Neural cell (in vitro differentiated cells): ENCODE results near the gene EML6. TPM values are rescaled to one million over a fixed set of nuclear protein-coding genes. Genes with fewer than 3 reads are reported as not detected.

Experiments used
- H2AFZ ChIP-seq: fragments of 200-600, 300-800 bp; sonication (generic), shearing (Covaris generic); 2 replicates; pipeline ENCODE4 v1.6.0; 2014; ENCODE audit warnings: low read depth, mild to moderate bottlenecking, antibody characterized with exemption, low read length, moderate library complexity
- H3F3A ChIP-seq: fragments of 200-600 bp; shearing (Covaris generic); 2 replicates; pipeline ENCODE4 v1.6.1; 2016; ENCODE audit warnings: mild to moderate bottlenecking, moderate library complexity, mixed read lengths, antibody characterized with exemption, low read length; ENCODE audit not compliant: insufficient read depth, poor library complexity, severe bottlenecking
- H3K27ac ChIP-seq: fragments of 200-600, 300-800 bp; sonication (generic), shearing (Covaris generic); 2 replicates; pipeline ENCODE4 v1.5.1; 2014; ENCODE audit warnings: mild to moderate bottlenecking, low read length, moderate library complexity
- H3K27me3 ChIP-seq: fragments of 300-800, 200-600 bp; sonication (generic), shearing (Covaris generic); 2 replicates; pipeline ENCODE4 v1.6.0; 2014; ENCODE audit warnings: mild to moderate bottlenecking, low read depth, low read length, moderate library complexity; ENCODE audit not compliant: insufficient read depth
- H3K36me3 ChIP-seq: fragments of 300-800, 200-600 bp; sonication (generic), shearing (Covaris generic); 2 replicates; pipeline ENCODE4 v1.5.1; 2014; ENCODE audit warnings: mild to moderate bottlenecking, antibody characterized with exemption, low read length, moderate library complexity; ENCODE audit not compliant: insufficient read depth
- H3K4me2 ChIP-seq: fragments of 300-800, 200-600 bp; sonication (generic), shearing (Covaris generic); 2 replicates; pipeline ENCODE4 v1.6.0; 2014; ENCODE audit warnings: mild to moderate bottlenecking, low read length
- H3K4me3 ChIP-seq: fragments of 300-800, 200-600 bp; sonication (generic), shearing (Covaris generic); 2 replicates; pipeline ENCODE4 v1.5.1; 2014; ENCODE audit warnings: mild to moderate bottlenecking, low read length, moderate library complexity
- H3K79me2 ChIP-seq: fragments of 200-600 bp; shearing (Covaris generic); replicated peaks from 2 replicates; pipeline ENCODE4 v1.6.0; 2014; ENCODE audit warnings: mild to moderate bottlenecking, low read length, moderate library complexity; ENCODE audit not compliant: insufficient read depth
- H3K9ac ChIP-seq: fragments of 300-800, 200-600 bp; sonication (generic), shearing (Covaris generic); 2 replicates; pipeline ENCODE4 v1.6.1; 2016; ENCODE audit warnings: mild to moderate bottlenecking, low read length, mixed read lengths
- H3K9me2 ChIP-seq: fragments of 200-600 bp; shearing (Covaris generic); 2 replicates; pipeline ENCODE4 v1.6.1; 2016; ENCODE audit warnings: mild to moderate bottlenecking, low read length, mixed read lengths; ENCODE audit not compliant: insufficient read depth
- H3K9me3 ChIP-seq: fragments of 200-600, 300-800 bp; sonication (generic), shearing (Covaris generic); 2 replicates; pipeline ENCODE4 v1.6.1; 2016; ENCODE audit warnings: mild to moderate bottlenecking, mixed run types, low read length, moderate library complexity, mixed read lengths
- H4K20me1 ChIP-seq: fragments of 200-600 bp; shearing (Covaris generic); 2 replicates; pipeline ENCODE4 v1.6.1; 2016; ENCODE audit warnings: mild to moderate bottlenecking, mixed run types; ENCODE audit not compliant: insufficient read depth
- EP300 ChIP-seq: fragments of 450-650 bp; conservative IDR thresholded peaks from 2 replicates; pipeline ENCODE4 v1.6.1; 2014; ENCODE audit warnings: antibody characterized with exemption, mild to moderate bottlenecking, moderate library complexity; ENCODE audit not compliant: poor library complexity, severe bottlenecking
- EZH2 ChIP-seq: fragments of 200-600, 300-800 bp; shearing (Covaris generic), sonication (generic); IDR thresholded peaks from 2 replicates; pipeline ENCODE4 v1.6.1; 2014; ENCODE audit warnings: antibody characterized with exemption, low read length, borderline replicate concordance, mild to moderate bottlenecking; ENCODE audit not compliant: insufficient read depth, poor library complexity, severe bottlenecking
- MXI1 ChIP-seq: fragments of 450-650 bp; conservative IDR thresholded peaks from 2 replicates; pipeline ENCODE4 v1.6.1; 2014; ENCODE audit warnings: antibody characterized with exemption, mild to moderate bottlenecking; ENCODE audit not compliant: poor library complexity, severe bottlenecking
- POLR2AphosphoS5 ChIP-seq: IDR thresholded peaks from 2 replicates; pipeline ENCODE4 v1.6.1; 2012
- RAD21 ChIP-seq: fragments of 450-650 bp; conservative IDR thresholded peaks from 2 replicates; pipeline ENCODE4 v1.6.1; 2014; ENCODE audit warnings: antibody characterized with exemption, mild to moderate bottlenecking, moderate library complexity
- SMC3 ChIP-seq: fragments of 450-650 bp; conservative IDR thresholded peaks from 2 replicates; pipeline ENCODE4 v1.6.1; 2014; ENCODE audit warnings: antibody characterized with exemption, mild to moderate bottlenecking, moderate library complexity; ENCODE audit not compliant: poor library complexity
- TAF1 ChIP-seq: IDR thresholded peaks from 2 replicates; pipeline ENCODE4 v1.6.1; 2012; ENCODE audit warnings: low read depth
- polyA plus RNA-seq: library from polyadenylated mRNA; depleted of rRNA; stranded (reverse); fragments of >200 nt; gene quantifications from 2 replicates; pipeline ENCODE4 v1.2.3, GENCODE V29; 2014
- TF ChIP-seq, protein P1 (sequence below): fragments of 450-650 bp; IDR thresholded peaks from 2 replicates; pipeline ENCODE4 v1.5.1; 2014; ENCODE audit warnings: antibody characterized with exemption, mild to moderate bottlenecking, moderate library complexity; ENCODE audit not compliant: poor library complexity, severe bottlenecking
- TF ChIP-seq, protein P2 (sequence below): IDR thresholded peaks from 2 replicates; pipeline ENCODE4 v1.6.1; 2012; ENCODE audit warnings: borderline replicate concordance

EML6 gene
- polyA plus RNA-seq, 1 donor from 2014 or later, result 13.4 TPM

DNA sequence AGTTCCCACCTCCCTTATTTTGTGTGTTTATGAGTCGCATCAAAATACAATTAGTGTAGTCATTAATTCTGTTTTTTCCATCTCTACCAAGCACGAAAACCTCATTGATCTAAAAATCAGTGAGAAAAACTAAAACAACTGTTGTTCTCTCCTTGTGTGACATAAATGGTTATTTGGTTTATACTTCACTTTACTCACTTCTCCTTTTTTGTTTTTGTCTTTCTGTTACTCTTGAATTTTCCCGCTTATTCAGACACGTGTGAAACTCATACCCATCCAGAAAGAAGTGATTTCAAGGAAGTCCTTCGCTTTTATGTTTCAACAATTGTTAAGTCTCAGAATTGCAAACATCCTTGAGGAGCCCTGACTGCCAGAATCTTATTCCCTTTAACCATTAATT, 121.6 kb downstream of the EML6 start:
- H3K27ac ChIP-seq, result no peak overlapping the region
- H4K20me1 ChIP-seq, result no peaks in the 10 kb centered on the region
- H3K9me3 ChIP-seq, result no peaks in the 10 kb centered on the region
- no peaks in the 10 kb centered on the region for H3K36me3 ChIP-seq
- H3K9ac ChIP-seq, result no peak overlapping the region
- no peaks in the 10 kb centered on the region for H3K79me2 ChIP-seq
- no peaks in the 10 kb centered on the region for H3K27me3 ChIP-seq
- no peak overlapping the region for H2AFZ ChIP-seq
- H3F3A ChIP-seq, result no peaks in the 10 kb centered on the region
- H3K4me2 ChIP-seq, result no peak overlapping the region
- H3K9me2 ChIP-seq, result no peaks in the 10 kb centered on the region
- H3K4me3 ChIP-seq, result no peak overlapping the region
- TF ChIP-seq, protein P1, sequence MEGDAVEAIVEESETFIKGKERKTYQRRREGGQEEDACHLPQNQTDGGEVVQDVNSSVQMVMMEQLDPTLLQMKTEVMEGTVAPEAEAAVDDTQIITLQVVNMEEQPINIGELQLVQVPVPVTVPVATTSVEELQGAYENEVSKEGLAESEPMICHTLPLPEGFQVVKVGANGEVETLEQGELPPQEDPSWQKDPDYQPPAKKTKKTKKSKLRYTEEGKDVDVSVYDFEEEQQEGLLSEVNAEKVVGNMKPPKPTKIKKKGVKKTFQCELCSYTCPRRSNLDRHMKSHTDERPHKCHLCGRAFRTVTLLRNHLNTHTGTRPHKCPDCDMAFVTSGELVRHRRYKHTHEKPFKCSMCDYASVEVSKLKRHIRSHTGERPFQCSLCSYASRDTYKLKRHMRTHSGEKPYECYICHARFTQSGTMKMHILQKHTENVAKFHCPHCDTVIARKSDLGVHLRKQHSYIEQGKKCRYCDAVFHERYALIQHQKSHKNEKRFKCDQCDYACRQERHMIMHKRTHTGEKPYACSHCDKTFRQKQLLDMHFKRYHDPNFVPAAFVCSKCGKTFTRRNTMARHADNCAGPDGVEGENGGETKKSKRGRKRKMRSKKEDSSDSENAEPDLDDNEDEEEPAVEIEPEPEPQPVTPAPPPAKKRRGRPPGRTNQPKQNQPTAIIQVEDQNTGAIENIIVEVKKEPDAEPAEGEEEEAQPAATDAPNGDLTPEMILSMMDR, result no peak
- TF ChIP-seq POLR2AphosphoS5, result no peak
- TF ChIP-seq EZH2, result no peak
- no peak for TF ChIP-seq MXI1
- no peak for TF ChIP-seq EP300
- no peak for TF ChIP-seq RAD21
- no peak for TF ChIP-seq TAF1
- TF ChIP-seq, protein P2, sequence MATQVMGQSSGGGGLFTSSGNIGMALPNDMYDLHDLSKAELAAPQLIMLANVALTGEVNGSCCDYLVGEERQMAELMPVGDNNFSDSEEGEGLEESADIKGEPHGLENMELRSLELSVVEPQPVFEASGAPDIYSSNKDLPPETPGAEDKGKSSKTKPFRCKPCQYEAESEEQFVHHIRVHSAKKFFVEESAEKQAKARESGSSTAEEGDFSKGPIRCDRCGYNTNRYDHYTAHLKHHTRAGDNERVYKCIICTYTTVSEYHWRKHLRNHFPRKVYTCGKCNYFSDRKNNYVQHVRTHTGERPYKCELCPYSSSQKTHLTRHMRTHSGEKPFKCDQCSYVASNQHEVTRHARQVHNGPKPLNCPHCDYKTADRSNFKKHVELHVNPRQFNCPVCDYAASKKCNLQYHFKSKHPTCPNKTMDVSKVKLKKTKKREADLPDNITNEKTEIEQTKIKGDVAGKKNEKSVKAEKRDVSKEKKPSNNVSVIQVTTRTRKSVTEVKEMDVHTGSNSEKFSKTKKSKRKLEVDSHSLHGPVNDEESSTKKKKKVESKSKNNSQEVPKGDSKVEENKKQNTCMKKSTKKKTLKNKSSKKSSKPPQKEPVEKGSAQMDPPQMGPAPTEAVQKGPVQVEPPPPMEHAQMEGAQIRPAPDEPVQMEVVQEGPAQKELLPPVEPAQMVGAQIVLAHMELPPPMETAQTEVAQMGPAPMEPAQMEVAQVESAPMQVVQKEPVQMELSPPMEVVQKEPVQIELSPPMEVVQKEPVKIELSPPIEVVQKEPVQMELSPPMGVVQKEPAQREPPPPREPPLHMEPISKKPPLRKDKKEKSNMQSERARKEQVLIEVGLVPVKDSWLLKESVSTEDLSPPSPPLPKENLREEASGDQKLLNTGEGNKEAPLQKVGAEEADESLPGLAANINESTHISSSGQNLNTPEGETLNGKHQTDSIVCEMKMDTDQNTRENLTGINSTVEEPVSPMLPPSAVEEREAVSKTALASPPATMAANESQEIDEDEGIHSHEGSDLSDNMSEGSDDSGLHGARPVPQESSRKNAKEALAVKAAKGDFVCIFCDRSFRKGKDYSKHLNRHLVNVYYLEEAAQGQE, result no peak
- no peak for TF ChIP-seq SMC3

GRCh38 chr2:54845514-54845913, 122.1 kb downstream of the EML6 start:
- H4K20me1 ChIP-seq, result no peaks in the 10 kb centered on the region
- H3F3A ChIP-seq, result no peaks in the 10 kb centered on the region
- no peak overlapping the region for H3K27ac ChIP-seq
- no peaks in the 10 kb centered on the region for H3K79me2 ChIP-seq
- no peak overlapping the region for H3K4me2 ChIP-seq
- TF ChIP-seq SMC3 (no peak), POLR2AphosphoS5 (peak; percentile 10)
- no peaks in the 10 kb centered on the region for H3K27me3 ChIP-seq
- H3K36me3 ChIP-seq, result no peaks in the 10 kb centered on the region
- H3K9me2 ChIP-seq, result no peaks in the 10 kb centered on the region
- no peak overlapping the region for H3K4me3 ChIP-seq
- no peak overlapping the region for H3K9ac ChIP-seq
- H2AFZ ChIP-seq, result no peak overlapping the region
- no peaks in the 10 kb centered on the region for H3K9me3 ChIP-seq
